T follicular helper cell (primary cell): ENCODE data around the gene TNK1.
A peak's percentile ranks its signal among the peaks of the same experiment; 100 is the strongest.
"Not testable (repeated sequence)": the region's sequence is repeated elsewhere in the genome, so short reads cannot be mapped to it uniquely, and the experiment has no call there.

Experiments used
- DNase-seq: peaks from one replicate; pipeline ENCODE4 v3.0.0-alpha.2; 2020; ENCODE audit warnings: low read depth
- total RNA-seq, 2 experiments: gene quantifications; one replicate each; lab custom pipeline; 2026; lab: John Stamatoyannopoulos, UW

The TNK1 gene
- 4.1 to 6.4 reads per million in 2 experiments for total RNA-seq

DNA sequence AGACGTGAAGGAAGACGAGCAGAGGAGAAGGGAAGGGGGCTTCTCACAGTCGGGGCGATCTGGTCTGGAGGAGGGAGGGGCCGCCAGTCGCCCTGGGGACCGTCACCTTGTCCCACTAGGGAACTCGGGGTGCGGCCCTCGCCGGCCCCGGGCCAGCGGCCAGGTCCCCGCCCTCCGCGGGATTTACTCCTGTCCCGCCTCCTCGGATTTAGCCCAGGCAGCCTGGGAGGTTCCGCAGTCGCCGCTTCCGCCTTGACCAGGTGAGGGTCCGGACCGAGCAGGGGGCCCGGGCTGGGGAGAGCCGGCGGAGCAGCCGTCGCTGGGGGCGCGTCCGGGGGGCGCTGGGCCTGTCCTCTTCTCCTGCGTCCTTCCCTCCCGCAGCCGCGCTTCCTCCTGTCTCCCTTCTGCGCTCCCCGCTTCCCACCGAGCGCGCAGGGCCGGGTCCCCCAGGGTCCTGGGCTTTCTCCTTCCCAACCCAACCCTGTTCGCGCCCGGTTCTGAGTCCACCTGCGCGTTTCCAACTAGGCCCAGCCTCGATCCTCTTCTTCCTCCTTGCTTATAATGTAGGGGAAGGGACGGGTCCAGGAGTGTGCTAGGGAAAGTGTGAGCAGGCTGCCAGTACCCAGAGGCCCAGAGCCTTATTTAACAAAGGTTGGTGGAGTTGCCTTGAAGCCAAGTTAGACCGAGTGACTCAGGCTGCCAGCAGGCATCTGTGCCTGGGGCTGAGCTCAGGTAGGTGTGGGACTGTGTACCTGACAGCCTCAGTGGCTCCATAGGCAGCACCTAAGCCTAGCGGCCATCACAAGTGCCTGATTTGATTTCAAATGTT is at the start of gene TNK1:
Gene TNK1 (plus strand): TSS at position 235 of the 829 bp plus-strand sequence. CDS start 1,838 bp downstream, outside the sequence.
- no peak for DNase-seq

DNA sequence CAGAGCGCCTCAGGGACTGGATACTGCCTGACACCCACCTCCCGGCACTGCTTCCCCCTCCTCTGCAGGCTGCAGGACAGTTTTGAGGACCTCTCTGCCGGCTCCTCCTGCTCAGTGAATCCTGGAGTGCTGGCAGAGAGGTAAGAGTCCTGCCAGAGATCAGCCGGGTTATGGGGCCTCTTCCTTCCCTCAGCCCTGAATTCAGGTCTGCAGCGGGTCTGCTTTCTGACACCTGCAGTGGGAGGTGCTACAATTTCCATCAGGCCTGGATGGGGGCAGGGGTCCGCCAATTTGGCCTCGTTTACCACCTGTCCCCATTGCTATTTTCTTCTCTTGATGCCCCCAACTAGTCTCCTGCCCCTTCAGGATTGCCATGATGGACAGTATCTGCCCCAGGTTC is 48.8 kb upstream of the TNK1 start:
- DNase-seq, result no peak

DNA sequence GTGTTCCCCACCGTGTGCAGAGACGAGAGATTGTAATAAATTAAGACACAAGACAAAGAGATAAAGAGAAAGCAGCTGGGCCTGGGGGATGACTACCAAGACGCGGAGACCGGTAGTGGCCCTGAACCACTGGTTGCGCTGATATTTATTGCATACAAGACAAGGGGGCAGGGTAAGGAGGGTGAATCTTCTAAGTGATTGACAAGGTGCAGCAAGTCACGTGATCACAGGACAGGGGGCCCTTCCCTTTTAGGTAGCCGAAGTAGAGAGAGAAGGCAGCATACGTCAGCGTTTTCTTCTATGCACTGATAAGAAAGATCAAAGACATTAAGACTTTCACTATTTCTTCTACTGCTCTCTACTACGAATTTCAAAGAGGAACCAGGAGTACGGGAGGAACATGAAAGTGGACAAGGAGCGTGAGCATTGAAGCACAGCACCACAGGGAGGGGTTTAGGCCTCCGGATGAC is 48.3 kb upstream of the TNK1 start:
- peak; percentile 53 for DNase-seq

DNA sequence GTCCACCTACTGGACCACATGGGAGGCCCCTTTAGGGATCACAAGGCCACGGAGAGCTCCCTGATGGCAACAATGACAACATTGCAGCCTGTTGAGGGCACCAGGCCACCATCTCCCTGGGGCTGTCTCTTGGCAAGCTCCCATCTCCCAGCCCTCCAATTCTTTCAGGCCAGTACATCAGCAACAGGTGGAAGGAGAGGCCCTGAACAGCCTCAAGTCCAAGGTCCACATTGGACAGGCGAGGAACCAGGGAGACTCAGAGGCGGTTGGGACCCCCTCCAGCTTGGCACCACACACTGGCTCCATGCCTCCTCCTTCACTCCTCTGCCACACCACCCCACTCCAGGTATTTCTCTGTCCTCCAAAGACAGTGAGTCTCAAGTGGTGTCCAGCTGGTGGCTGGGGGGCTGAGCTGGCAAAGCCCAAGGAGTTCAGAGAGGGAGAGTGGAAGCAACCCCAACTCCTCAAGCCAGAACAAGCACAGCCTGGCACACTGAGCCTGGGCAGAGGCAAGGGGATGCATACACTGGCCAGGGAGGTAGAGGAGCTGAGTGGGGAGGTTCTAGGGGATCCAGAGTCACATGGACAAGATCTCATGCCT is 45.9 kb upstream of the TNK1 start:
- no peak for DNase-seq

DNA sequence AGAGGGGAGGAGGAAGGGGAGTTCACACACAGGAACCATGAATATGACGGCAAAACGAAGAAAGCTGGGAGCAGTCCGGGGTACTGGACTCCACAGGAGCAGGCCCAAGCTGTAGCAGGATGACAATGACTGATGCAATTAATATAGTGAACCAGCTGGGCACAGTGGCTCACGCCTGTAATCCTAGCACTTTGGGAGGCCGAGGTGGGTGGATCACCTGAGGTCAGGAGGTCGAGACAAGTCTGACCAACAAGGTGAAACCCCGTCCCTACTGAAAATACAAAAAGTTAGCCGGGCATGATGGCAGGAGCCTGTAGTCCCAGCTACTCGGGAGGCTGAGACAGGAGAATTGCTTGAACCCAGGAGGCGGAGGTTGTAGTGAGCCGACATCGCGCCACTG is 45.1 kb upstream of the TNK1 start:
- not testable (repeated sequence) for DNase-seq

DNA sequence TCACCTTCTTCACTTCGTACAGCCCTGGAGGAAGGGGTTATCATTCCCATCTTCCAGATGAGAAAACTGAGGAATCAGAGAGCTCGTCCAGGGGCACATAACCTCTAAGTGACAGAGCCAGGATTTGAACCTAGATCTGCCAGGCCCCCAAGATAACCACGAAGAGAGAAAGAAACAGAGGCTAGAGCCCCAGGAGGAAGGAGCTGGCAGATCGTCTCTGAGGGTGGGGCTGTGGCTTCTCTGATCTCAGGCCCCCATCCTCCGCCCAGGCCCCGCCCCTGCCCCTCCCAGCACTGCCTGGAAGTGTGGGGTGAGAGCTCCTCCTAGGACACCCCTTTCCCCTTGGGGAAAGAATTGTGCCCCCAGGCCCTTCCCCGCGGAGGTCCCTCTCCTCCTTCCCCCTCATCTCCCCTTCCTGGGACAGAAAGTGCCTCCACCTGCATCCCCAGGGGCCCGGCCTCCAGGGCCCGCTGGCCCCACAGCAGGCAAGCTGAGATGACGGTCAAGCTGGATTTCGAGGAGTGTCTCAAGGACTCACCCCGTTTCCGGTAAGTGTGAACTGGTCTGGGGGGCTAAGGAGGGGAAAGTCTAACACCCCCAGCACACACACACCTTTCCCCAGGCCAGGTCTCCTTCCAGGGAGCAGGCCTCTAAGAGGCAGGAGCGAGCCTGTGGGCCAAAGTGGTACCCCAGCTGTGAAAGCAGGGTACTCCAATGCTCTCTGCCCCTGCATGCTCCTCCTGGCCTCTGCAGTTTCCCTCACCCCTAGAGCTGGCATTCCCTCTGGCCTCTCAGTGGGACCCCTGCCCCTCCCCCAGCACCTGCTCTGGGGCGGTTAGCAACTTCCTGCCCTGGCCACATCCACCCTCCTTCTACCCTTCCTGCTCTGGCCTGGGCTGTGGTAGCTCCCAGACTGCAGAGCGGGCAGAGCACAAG is 44.4 kb upstream of the TNK1 start, which contains the start of gene ACAP1:
Gene ACAP1 (plus strand): TSS at position 290 of the 936 bp plus-strand sequence. CDS start 206 bp downstream, at position 496.
- peak; percentile 81 for DNase-seq

DNA sequence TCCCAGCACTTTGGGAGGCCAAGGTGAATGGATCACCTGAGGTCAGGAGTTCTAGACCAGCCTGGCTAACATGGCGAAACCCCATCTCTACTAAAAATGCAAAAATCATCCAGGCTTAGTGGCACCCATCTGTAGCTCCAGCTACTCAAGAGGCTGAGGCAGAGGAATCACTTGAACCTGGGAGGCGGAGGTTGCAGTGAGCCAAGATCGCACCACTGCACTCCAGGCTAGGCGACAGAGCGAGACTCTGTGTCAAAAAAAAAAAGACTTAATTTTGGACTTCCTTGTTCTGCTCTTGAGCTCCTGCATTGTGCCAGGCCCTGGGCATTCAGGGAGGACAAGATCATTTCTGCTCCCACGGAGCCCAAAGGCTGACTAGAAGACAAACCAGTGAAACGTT is 43.3 kb upstream of the TNK1 start:
- DNase-seq, result not testable (repeated sequence)

DNA sequence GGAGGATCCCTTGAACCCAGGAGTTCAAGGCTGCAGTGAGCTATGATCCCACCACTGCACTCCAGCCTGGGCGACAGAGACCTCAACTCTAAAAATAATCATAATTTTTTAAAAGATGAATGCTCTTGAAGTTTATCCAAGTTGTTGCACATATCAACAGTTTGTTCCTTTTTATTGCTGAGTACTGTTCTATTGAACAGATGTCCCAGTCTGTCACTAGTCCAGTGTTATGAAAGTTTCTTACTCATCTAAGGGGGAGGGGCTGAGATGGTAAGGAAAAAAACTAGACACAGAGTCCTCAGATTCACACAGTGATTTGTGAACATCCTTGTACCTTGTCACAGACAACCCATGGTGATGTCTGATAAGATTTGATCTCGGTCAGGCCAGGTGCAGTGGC is 40.7 kb upstream of the TNK1 start:
- no peak for DNase-seq

DNA sequence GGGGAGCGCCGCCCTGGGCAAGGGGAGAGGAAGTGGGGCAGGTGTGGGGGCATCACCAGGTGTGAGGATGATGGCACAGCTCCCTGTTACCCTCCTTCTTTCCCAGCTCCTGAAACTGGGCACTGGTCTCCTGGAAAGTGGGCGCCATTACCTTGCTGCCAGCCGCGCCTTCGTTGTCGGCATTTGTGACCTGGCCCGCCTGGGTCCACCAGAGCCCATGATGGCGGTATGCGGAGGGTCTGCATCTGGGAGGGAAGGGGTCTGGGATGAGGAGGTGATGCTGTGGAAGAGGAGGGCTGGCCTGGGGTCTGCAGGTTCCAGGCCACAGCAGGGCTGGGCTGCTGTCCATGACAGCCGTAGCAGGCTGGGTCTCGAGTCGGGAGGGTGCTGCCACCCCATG is 39.0 kb upstream of the TNK1 start:
- DNase-seq, result no peak

DNA sequence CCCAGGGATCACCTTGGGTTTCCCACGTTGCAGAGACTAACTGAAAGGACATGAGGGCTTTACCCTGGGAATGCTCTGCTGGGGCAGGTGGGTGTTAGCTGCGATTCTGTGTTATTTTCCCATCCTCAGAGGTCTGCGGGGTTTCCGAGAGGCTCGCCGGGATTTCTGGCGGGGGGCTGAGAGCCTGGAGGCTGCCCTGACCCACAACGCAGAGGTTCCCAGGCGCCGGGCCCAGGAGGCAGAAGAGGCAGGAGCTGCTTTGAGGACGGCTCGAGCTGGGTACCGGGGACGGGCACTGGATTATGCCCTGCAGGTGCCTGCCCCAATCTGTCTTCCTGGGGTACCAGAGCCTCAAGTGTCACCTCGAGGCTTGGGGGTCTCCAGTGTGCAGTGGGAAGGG is 37.6 kb upstream of the TNK1 start:
- no peak for DNase-seq

DNA sequence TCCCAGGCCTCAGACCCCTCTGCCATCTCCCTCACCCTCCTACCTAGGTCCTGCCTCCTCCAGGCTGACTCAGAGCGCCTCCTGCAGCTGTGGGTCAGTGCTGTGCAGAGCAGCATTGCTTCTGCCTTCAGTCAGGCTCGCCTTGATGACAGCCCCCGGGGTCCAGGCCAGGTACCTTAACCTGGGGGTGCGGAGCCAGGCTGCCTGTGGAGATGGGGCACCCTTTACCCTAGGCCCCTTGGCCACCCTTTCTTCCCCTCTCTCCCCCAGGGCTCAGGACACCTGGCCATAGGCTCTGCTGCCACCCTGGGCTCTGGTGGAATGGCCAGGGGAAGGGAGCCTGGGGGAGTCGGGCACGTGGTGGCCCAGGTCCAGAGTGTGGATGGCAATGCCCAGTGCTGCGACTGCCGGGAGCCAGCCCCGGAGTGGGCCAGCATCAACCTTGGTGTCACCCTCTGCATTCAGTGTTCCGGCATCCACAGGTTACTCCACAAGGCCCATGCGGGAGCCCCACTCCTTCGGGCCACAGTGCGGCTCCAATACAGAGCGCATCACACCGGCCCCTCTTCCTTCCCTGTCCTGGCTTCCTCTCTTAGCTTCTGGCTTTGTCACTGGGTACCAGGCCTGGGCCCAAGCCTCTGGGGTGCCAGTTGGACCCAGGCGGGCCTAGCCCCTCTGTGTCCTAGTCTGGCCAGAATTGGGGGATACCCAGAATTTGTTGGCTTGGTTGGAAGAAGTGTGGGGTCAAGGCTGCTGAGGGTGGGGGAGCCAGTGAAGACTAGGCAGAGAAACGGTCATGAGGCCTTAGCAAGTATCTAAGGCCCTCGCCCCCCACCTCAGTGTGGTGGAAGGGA is 33.9 kb upstream of the TNK1 start:
- DNase-seq, result no peak

DNA sequence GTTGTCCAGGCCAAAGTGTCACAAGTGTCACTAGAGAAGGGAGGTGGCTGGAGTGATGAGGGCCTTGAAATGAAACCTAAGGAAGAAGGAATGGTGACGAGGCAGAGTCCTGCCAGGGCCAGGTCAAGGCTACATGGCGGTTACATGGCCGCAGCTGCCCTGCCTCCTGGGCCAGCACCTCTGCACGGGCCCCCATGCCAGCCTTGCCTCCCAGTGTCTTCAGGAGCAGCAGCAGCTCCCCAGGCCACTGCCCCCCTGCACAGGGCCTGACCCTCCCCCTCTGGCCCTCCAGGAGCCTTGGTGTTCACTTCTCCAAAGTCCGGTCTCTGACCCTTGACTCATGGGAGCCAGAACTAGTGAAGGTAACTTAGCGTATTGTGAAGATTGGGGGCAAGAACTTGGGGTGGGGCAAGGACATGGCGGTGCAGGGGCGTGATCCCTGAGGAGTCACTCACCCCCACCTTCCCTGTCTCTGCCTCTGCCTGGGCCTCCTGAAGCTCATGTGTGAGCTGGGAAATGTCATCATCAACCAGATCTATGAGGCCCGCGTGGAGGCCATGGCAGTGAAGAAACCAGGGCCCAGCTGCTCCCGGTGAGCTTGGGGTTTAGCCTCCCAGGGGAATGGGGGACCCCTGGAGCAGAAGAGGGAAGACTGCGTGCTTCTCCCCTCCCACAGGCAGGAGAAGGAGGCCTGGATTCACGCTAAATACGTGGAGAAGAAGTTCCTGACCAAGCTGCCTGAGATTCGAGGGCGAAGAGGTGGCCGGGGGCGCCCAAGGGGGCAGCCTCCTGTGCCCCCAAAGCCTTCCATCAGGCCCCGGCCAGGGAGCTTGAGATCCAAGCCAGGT is 33.0 kb upstream of the TNK1 start:
- DNase-seq, result no peak

DNA sequence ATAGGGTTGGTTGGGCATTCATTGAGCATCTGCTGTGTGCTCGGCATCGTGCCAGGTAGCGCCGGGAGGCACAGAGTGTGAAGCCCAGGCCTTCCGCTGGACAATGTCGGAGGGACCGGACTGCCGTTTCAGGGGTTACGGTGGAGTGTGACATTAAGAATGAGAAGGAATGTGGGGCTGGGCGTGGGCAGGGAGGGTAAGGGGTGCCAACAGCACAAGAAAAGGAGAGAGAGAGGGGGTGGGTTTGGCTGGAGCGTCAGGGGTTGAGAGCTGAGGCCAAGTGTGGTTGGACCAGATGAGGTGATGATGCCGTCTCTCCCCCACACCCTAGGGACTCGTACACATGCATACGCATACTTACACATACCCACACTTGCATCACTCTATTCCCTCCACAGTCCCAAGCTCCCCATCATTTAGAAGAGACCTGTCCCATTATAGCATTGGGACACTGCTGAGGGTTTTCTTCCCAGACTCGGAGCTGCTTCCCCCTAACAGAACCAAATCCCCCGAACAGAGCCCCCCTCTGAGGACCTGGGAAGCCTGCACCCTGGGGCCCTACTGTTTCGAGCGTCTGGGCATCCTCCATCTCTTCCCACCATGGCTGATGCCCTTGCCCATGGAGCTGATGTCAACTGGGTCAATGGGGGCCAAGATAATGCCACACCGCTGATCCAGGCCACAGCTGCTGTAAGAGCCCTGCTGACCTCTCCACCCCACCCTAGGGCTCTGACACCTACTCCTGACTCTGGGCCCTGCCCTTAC is 32.2 kb upstream of the TNK1 start:
- no peak for DNase-seq

DNA sequence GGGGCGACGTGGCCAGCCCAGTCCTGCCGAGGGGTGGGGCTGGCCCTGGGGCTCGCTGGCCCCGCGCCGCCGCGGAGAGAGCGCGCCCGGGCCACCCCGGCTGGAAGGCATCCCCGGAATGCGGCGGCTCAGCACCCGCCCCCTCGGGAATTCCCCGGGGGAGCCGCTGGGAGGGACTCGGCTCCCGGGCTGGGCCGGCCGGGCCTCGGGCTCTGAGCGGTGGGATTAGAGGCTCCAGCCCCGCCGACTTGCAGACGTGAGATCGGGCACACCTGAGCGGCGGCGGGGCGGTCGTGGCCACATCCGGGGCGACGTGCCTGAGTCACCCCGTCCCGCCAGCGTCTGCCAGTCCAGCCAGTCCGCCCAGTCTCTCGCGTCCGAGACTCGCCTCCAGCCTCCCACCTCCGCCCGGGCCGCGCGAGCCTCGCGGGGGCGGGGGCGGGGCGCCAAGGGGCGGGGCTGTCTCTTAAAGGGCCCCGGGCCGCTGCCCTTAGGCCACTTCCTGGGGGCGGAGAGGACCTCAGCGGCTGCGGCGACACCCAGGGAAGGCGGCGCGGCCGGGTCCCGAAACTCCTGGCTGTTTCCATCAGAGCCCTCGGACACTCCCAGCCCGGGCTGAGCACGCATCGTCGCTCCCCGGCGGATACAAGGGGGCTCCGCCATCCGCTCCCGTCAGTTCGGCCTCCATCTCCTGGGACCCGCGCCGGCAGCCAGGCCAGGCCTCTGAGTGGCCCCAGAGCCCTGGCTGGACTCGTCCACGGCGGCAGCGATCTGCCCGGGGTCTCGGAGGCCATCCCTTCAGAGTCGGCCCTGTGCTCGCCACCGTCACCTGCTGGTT is 29.0 kb upstream of the TNK1 start, which contains the start of gene KCTD11:
Gene KCTD11 (plus strand): TSS at position 498 of the 838 bp plus-strand sequence.
- DNase-seq, result peak; percentile 55

DNA sequence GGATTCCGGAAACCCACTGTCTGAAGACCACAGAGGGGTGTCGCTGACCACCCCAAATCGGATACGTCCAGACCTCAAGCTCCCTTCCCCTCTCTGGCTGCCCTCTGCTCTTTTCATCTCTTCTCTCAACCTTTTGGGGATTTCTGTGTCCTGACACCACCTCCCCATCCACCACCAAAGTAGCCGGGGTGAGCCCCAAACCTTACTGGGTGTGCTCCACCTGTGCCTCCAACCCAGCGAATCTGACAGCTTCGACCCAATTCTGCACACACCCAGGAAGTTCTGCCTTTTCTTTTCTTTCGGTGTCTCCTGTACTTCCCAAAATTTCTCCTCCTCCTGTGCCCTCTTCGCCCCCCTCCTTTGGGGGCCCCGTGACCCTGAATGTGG is 28.4 kb upstream of the TNK1 start:
- DNase-seq, result no peak

DNA sequence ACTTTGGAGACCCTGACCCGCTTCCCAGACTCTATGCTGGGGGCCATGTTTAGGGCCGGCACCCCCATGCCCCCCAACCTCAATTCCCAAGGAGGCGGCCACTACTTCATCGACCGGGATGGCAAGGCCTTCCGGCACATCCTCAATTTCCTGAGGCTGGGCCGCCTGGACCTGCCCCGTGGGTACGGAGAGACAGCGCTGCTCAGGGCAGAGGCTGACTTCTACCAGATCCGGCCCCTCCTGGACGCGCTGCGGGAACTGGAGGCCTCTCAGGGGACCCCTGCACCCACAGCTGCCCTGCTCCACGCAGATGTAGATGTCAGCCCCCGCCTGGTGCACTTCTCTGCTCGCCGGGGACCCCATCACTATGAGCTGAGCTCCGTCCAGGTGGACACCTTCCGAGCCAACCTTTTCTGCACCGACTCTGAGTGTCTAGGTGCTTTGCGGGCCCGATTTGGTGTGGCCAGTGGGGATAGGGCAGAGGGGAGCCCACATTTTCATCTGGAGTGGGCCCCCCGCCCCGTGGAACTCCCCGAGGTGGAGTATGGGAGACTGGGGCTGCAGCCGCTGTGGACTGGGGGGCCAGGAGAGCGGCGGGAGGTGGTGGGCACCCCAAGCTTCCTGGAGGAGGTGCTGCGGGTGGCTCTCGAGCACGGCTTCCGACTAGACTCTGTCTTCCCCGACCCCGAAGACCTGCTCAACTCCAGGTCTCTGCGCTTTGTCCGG is 27.8 kb upstream of the TNK1 start:
- no peak for DNase-seq

DNA sequence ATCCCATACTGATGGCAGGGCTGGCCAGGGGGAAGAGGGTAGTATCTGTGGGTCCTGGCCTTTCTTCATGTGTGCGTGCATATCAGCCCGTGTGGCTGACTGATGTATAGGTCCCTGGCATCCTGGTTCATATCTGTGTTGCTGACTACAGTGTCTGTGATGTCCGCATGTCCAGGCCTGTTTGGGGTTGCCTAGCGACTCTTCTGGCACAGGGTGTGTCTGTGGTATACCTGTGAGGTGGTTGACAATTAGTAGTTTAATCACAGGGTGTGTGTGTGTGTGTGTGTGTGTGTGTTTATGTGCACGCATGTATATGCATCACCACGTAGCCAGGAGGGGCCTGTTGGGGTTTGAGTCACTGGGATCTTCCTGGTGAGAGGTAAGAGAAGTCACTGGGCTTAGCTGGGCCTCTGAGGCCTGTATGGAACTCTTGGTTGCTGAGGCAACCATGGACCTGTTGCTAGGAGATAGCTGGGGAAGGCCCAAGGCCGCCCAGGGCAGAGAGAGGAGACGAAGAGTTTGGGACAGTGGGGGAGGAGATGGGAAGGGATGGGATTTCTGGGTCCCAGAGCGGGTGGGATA is 26.5 kb upstream of the TNK1 start:
- DNase-seq, result no peak
